ENCODE results near the gene DCAF17.

DCAF17 gene

GRCh38 chr2:171459498-171459897, 25.5 kb downstream of the DCAF17 start:
- TF ChIP-seq CTCF (IDR thresholded peaks at IDR 0.05; ENCODE audit: low read depth, low read length) = no peak
- no peak overlapping the region for H3K4me3 ChIP-seq (ENCODE audit: low read depth, low read length)

- no peak overlapping the region for H3K4me3 ChIP-seq (ENCODE audit: low read depth, low read length)
- TF ChIP-seq CTCF (IDR thresholded peaks at IDR 0.05; ENCODE audit: low read depth, low read length) = no peak
Observed at GRCh38 chr2:171460537-171460936, 26.5 kb downstream of the DCAF17 start.

- no peak overlapping the region for H3K4me3 ChIP-seq (ENCODE audit: low read depth, low read length)
- no peak for TF ChIP-seq CTCF (IDR thresholded peaks at IDR 0.05; ENCODE audit: low read depth, low read length)
Observed at GRCh38 chr2:171469176-171469575, 35.1 kb downstream of the DCAF17 start.

- TF ChIP-seq CTCF (IDR thresholded peaks at IDR 0.05; ENCODE audit: low read depth, low read length) = no peak
- no peak overlapping the region for H3K4me3 ChIP-seq (ENCODE audit: low read depth, low read length)
Observed at GRCh38 chr2:171470129-171470528, 36.1 kb downstream of the DCAF17 start.

GRCh38 chr2:171475979-171476378, 42.0 kb downstream of the DCAF17 start:
- no peak overlapping the region for H3K4me3 ChIP-seq (ENCODE audit: low read depth, low read length)
- TF ChIP-seq CTCF (IDR thresholded peaks at IDR 0.05; ENCODE audit: low read depth, low read length) = no peak

- no peak overlapping the region for H3K4me3 ChIP-seq (ENCODE audit: low read depth, low read length)
- no peak for TF ChIP-seq CTCF (IDR thresholded peaks at IDR 0.05; ENCODE audit: low read depth, low read length)
Observed at GRCh38 chr2:171478345-171478744, 44.3 kb downstream of the DCAF17 start.

- TF ChIP-seq CTCF (IDR thresholded peaks at IDR 0.05; ENCODE audit: low read depth, low read length) = no peak
- H3K4me3 ChIP-seq (ENCODE audit: low read depth, low read length) = no peak overlapping the region
Observed at GRCh38 chr2:171479154-171479814, 45.3 kb downstream of the DCAF17 start.
